ENCODE data around the gene NDUFS3. TPM values are rescaled to one million over a fixed set of nuclear protein-coding genes. Genes with fewer than 3 reads are reported as not detected.

The NDUFS3 gene
- total and polyA plus RNA-seq, 2 of the 13 experiments (the other 11 are each of a cell fraction or from before 2014, with no cell fraction given), result 151 to 184 TPM

GRCh38 chr11:47615249-47615648 is 36.4 kb downstream of the NDUFS3 start (continued):
- TF ChIP-seq ZNF143 (CRISPR knock-in tag; IDR thresholded peaks at IDR 0.05) (no peak), AKAP8 (CRISPR knock-in tag; IDR thresholded peaks at IDR 0.05) (no peak), ZSCAN22 (CRISPR knock-in tag; IDR thresholded peaks at IDR 0.05) (no peak), WIZ (CRISPR knock-in tag; IDR thresholded peaks at IDR 0.05) (no peak)

- no TSS peak for BruUV-seq (replicated peaks)
- no peaks in the 10 kb centered on the region for H4K20me1 ChIP-seq (ENCODE audit: insufficient read depth, low read length)
- in situ Hi-C loops (cut with HindIII; ENCODE audit: extremely low pct_ligation_motif_present, low pct_unique_long_range_greater_than_20kb) (no loop called here), intact Hi-C loops (cut with micrococcal nuclease; ENCODE audit: unreplicated experiment) (no loop called here)
- peak; percentile 70; the same call in 1 of the 2 replicates for TF ChIP-seq RAD21 (CRISPR knock-in tag; IDR thresholded peaks at IDR 0.05)
- TF ChIP-seq ZFY (CRISPR knock-in tag; IDR thresholded peaks at IDR 0.05), result 0 out of 2 replicates have a peak, but pooled peaks have one; percentile 22
- TF ChIP-seq CEBPG (CRISPR knock-in tag; IDR thresholded peaks at IDR 0.05), result peak; percentile 20; the same call in 1 of the 2 replicates
- peak; percentile 85 for TF ChIP-seq CTCF (CRISPR knock-in tag; IDR thresholded peaks at IDR 0.05)
- TF ChIP-seq RBM22 (optimal IDR thresholded peaks at IDR 0.05; ENCODE audit: low read length), result peak; percentile 20
- TF ChIP-seq STAG1 (CRISPR knock-in tag; IDR thresholded peaks at IDR 0.05), result peak; percentile 91
- TF ChIP-seq SMC3 (IDR thresholded peaks at IDR 0.05; ENCODE audit: low read length), result peak; percentile 88
- TF ChIP-seq ZFX (CRISPR knock-in tag; IDR thresholded peaks at IDR 0.05; ENCODE audit: low read depth), result peak; percentile 26; the same call in 1 of the 2 replicates
- no peak for TF ChIP-seq ZFP36L1 (CRISPR knock-in tag; IDR thresholded peaks at IDR 0.05)
- 0 out of 2 replicates have a peak, but pooled peaks have one; percentile 13 for TF ChIP-seq ZNF331 (CRISPR knock-in tag; IDR thresholded peaks at IDR 0.05)
- no peak for TF ChIP-seq ZNF451 (CRISPR knock-in tag; IDR thresholded peaks at IDR 0.05)
- TF ChIP-seq CREB1 (IDR thresholded peaks at IDR 0.05), result no peak
- TF ChIP-seq CREB1 (CRISPR knock-in tag; IDR thresholded peaks at IDR 0.05), result no peak
- TF ChIP-seq ZBTB7B (CRISPR knock-in tag; IDR thresholded peaks at IDR 0.05), result no peak
- TF ChIP-seq TGIF2 (CRISPR knock-in tag; IDR thresholded peaks at IDR 0.05), result 0 out of 2 replicates have a peak, but pooled peaks have one; percentile 32
- 0 out of 2 replicates have a peak, but pooled peaks have one; percentile 25 for TF ChIP-seq SAP130 (CRISPR knock-in tag; IDR thresholded peaks at IDR 0.05; ENCODE audit: low read depth)
- no peak for TF ChIP-seq GABPA (IDR thresholded peaks at IDR 0.05; ENCODE audit: low read depth, low read length)
- 0 out of 2 replicates have a peak, but pooled peaks have one; percentile 16 for TF ChIP-seq GABPA (CRISPR knock-in tag; IDR thresholded peaks at IDR 0.05; ENCODE audit: low read depth)
- TF ChIP-seq RFXAP (CRISPR knock-in tag; IDR thresholded peaks at IDR 0.05; ENCODE audit: borderline replicate concordance), result 0 out of 2 replicates have a peak, but pooled peaks have one; percentile 24
- no peak overlapping the region for H2AFZ ChIP-seq (ENCODE audit: low read length)
- no peaks in the 10 kb centered on the region for H3K9me3 ChIP-seq (ENCODE audit: low read length)
- ChIA-PET POLR2A (interaction anchor here (0.8 to 1.0 kb wide), 2 partner anchors 29 to 38 kb away, joined by 3 read pairs; partner anchors contain the start of genes KBTBD4 and NDUFS3), CTCF (ENCODE audit: low intra/inter-chr PET ratio, low total read pairs) (no interaction called here)
- no peak overlapping the region for H3K27ac ChIP-seq (ENCODE audit: extremely low read length, insufficient read depth, low read length)
- no peaks in the 10 kb centered on the region for H3K79me2 ChIP-seq (ENCODE audit: insufficient read depth, low read length)
- 84% methylated on average over 10 of the region's 10 CpGs for WGBS (ENCODE audit: low lambda C conversion rate)
- peak; percentile 64 for FAIRE-seq
- H3K36me3 ChIP-seq (replicated peaks in 1 of 2; ENCODE audit: control insufficient read depth in 1 of 2, insufficient read depth in 2 of 2, low read length in 2 of 2), result peaks cover 3 to 29% of the 10 kb centered on the region in 2 experiments; a peak in 4 of 5 replicates
- H3K4me3 ChIP-seq (replicated peaks in 1 of 3; ENCODE audit: insufficient read depth in 1 of 3, low read depth in 2 of 3, low read length in 3 of 3), result no peak overlapping the region
- no peak overlapping the region for H3K9ac ChIP-seq (ENCODE audit: insufficient read depth, low read depth, low read length)
- H3K4me2 ChIP-seq (ENCODE audit: low read depth, low read length), result no peak overlapping the region
- ATAC-seq, result peak; percentile 85
- DNase-seq (ENCODE audit: low spot score), result peak; percentile 58
- H3K27me3 ChIP-seq (ENCODE audit: control insufficient read depth in 1 of 2, insufficient read depth in 2 of 2, low read length in 2 of 2), result no peaks in the 10 kb centered on the region
- H3K4me1 ChIP-seq (ENCODE audit: insufficient read depth, low read length), result no peaks in the 10 kb centered on the region
These were observed 38.0 kb downstream of the NDUFS3 start for GRCh38 chr11:47616726-47617416.

All from HepG2 (cell line).